OCI-LY7 (cell line): Measurements from ENCODE around the gene CASK. TPM values are rescaled to one million over a fixed set of nuclear protein-coding genes. Genes with fewer than 3 reads are reported as not detected.

ENCODE experiments used
- BruUV-seq: library from RNA; stranded (reverse); fragments of 400-500 nt; replicated peaks from 2 replicates; lab custom pipeline; 2021; lab: Mats Ljungman, UMichigan
- CTCF ChIA-PET: fragments of 300-600 bp; sonication (Branson Sonifier 250); formaldehyde crosslinking; loops from one replicate; lab custom pipeline; 2022; ENCODE audit warnings: antibody characterized with exemption; ENCODE audit not compliant: unreplicated experiment; lab: Charles Lee
- POLR2A ChIA-PET: fragments of 300-600 bp; sonication (Branson Sonifier 250); formaldehyde crosslinking; loops from one replicate; lab custom pipeline; 2022; ENCODE audit warnings: antibody characterized with exemption; lab: Charles Lee
- DNase-seq: peaks from one replicate; pipeline ENCODE4 v3.0.0-alpha.2; 2015; ENCODE audit warnings: low spot score
- H2AFZ ChIP-seq: fragments of 200-600 bp; sonication (generic), shearing (Covaris generic); 2 replicates; pipeline ENCODE4 v1.6.1; 2014; ENCODE audit warnings: mild to moderate bottlenecking, antibody characterized with exemption, low read length, moderate library complexity
- H3K27ac ChIP-seq: fragments of 200-600 bp; sonication (generic); 2 replicates; pipeline ENCODE4 v1.5.1; 2014; ENCODE audit warnings: mixed run types, low read depth, mild to moderate bottlenecking, moderate library complexity, low read length, inconsistent platforms; ENCODE audit not compliant: poor library complexity, severe bottlenecking
- H3K36me3 ChIP-seq: fragments of 200-600 bp; sonication (generic); 2 replicates; pipeline ENCODE4 v1.6.1; 2014; ENCODE audit warnings: mild to moderate bottlenecking, antibody characterized with exemption, low read length, moderate library complexity, mixed read lengths; ENCODE audit not compliant: insufficient read depth
- H3K4me1 ChIP-seq: fragments of 200-600 bp; sonication (generic); 2 replicates; pipeline ENCODE4 v1.5.1; 2014; ENCODE audit warnings: mild to moderate bottlenecking, low read length; ENCODE audit not compliant: insufficient read depth, poor library complexity, severe bottlenecking
- H3K4me2 ChIP-seq: fragments of 200-600 bp; sonication (generic); 2 replicates; pipeline ENCODE4 v1.6.1; 2014; ENCODE audit warnings: mild to moderate bottlenecking, low read length
- H3K4me3 ChIP-seq: fragments of 200-600 bp; sonication (generic); 2 replicates; pipeline ENCODE4 v1.5.1; 2014; ENCODE audit warnings: mild to moderate bottlenecking, low read depth, low read length; ENCODE audit not compliant: poor library complexity, severe bottlenecking
- H3K79me2 ChIP-seq: fragments of 200-600 bp; sonication (generic); 2 replicates; pipeline ENCODE4 v1.6.1; 2016; ENCODE audit warnings: low read depth, mild to moderate bottlenecking, low read length, moderate library complexity, mixed read lengths; ENCODE audit not compliant: insufficient read depth
- H3K9me2 ChIP-seq: fragments of 200-600 bp; sonication (generic); 2 replicates; pipeline ENCODE4 v1.6.1; 2016; ENCODE audit warnings: mild to moderate bottlenecking, low read length, mixed read lengths; ENCODE audit not compliant: insufficient read depth
- H3K9me3 ChIP-seq: fragments of 200-600 bp; sonication (generic); 2 replicates; pipeline ENCODE4 v1.6.1; 2014; ENCODE audit warnings: mild to moderate bottlenecking, mixed run types, low read length, mixed read lengths
- H4K20me1 ChIP-seq: fragments of 200-600 bp; sonication (generic); 2 replicates; pipeline ENCODE4 v1.6.1; 2014; ENCODE audit warnings: mild to moderate bottlenecking, antibody characterized with exemption, low read length, moderate library complexity, mixed read lengths; ENCODE audit not compliant: insufficient read depth
- EZH2phosphoT487 ChIP-seq: fragments of 200-600 bp; sonication (generic); IDR thresholded peaks from 2 replicates; pipeline ENCODE4 v1.6.1; 2018; ENCODE audit warnings: low read depth, borderline replicate concordance, mild to moderate bottlenecking, mixed run types, antibody characterized with exemption, low read length, moderate library complexity, mixed read lengths
- intact Hi-C: fragments of 100-400 bp; cut with micrococcal nuclease; formaldehyde crosslinking; loops from one replicate; pipeline ENCODE4 v1.10.0; 2022; ENCODE audit not compliant: unreplicated experiment
- total RNA-seq, 2 experiments: library from RNA; depleted of rRNA in 1 of 2; stranded (reverse); fragments of >200 nt in 1 of 2; shearing (Covaris generic) in 1 of 2; gene quantifications; 2 replicates each; pipeline ENCODE4 v1.2.3, GENCODE V29; 2014 to 2022
- TF ChIP-seq, protein P1 (sequence below): fragments of 200-600 bp; sonication (generic); conservative IDR thresholded peaks from 2 replicates; pipeline ENCODE4 v1.5.1; 2014; ENCODE audit warnings: mild to moderate bottlenecking, antibody characterized with exemption, low read length, moderate library complexity, mixed read lengths

Gene CASK
- total RNA-seq, 2 experiments from 2014 or later: 18.6 to 29.4 TPM

DNA sequence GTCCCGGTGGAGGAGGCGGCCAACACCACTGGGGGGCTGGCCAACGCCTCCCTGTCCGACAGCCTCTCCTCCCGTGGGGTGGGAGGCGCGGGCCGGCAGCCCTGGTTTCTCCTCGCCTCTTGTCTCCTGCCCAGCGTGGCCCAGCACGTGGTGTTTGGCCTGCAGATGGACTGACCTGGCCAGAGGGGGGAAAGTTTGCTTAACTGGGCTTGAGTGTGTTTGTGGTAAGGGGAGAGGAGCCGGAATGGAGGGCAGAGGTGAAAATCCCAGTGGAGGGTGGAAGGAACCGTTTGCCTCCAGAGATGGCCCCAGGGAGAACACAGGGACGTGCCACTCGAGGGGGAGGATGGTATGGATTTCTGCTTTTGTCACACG, 448.6 kb downstream of the CASK start:
- Histone ChIP-seq H3K9me3 (no peaks in the 10 kb centered on the region), H3K4me1 (no peaks in the 10 kb centered on the region), H2AFZ (no peak overlapping the region), H3K4me2 (no peak overlapping the region), H4K20me1 (no peaks in the 10 kb centered on the region), H3K9me2 (no peaks in the 10 kb centered on the region), H3K4me3 (no peak overlapping the region), H3K79me2 (no peaks in the 10 kb centered on the region), H3K27ac (no peak overlapping the region), H3K36me3 (no peaks in the 10 kb centered on the region)
- intact Hi-C loops: no loop called here
- POLR2A ChIA-PET: no interaction called here
- CTCF ChIA-PET: no interaction called here
- BruUV-seq: no TSS peak
- DNase-seq: no peak
- no peak for TF ChIP-seq EZH2phosphoT487

DNA sequence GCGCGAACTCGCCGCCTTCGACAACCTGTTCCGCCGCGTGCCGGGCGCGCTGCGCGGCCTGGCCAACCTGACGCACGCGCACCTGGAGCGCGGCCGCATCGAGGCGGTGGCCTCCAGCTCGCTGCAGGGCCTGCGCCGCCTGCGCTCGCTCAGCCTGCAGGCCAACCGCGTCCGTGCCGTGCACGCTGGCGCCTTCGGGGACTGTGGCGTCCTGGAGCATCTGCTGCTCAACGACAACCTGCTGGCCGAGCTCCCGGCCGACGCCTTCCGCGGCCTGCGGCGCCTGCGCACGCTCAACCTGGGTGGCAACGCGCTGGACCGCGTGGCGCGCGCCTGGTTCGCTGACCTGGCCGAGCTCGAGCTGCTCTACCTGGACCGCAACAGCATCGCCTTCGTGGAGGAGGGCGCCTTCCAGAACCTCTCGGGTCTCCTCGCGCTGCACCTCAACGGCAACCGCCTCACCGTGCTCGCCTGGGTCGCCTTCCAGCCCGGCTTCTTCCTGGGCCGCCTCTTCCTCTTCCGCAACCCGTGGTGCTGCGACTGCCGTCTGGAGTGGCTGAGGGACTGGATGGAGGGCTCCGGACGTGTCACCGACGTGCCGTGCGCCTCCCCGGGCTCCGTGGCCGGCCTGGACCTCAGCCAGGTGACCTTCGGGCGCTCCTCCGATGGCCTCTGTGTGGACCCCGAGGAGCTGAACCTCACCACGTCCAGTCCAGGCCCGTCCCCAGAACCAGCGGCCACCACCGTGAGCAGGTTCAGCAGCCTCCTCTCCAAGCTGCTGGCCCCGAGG, 449.2 kb downstream of the CASK start:
- Histone ChIP-seq H3K4me3 (no peak overlapping the region), H3K9me2 (no peaks in the 10 kb centered on the region), H3K27ac (no peak overlapping the region), H3K79me2 (no peaks in the 10 kb centered on the region), H3K9me3 (no peaks in the 10 kb centered on the region), H2AFZ (no peak overlapping the region), H4K20me1 (no peaks in the 10 kb centered on the region), H3K36me3 (no peaks in the 10 kb centered on the region), H3K4me1 (no peaks in the 10 kb centered on the region), H3K4me2 (no peak overlapping the region)
- no peak for TF ChIP-seq EZH2phosphoT487
- TF ChIP-seq, protein P1, sequence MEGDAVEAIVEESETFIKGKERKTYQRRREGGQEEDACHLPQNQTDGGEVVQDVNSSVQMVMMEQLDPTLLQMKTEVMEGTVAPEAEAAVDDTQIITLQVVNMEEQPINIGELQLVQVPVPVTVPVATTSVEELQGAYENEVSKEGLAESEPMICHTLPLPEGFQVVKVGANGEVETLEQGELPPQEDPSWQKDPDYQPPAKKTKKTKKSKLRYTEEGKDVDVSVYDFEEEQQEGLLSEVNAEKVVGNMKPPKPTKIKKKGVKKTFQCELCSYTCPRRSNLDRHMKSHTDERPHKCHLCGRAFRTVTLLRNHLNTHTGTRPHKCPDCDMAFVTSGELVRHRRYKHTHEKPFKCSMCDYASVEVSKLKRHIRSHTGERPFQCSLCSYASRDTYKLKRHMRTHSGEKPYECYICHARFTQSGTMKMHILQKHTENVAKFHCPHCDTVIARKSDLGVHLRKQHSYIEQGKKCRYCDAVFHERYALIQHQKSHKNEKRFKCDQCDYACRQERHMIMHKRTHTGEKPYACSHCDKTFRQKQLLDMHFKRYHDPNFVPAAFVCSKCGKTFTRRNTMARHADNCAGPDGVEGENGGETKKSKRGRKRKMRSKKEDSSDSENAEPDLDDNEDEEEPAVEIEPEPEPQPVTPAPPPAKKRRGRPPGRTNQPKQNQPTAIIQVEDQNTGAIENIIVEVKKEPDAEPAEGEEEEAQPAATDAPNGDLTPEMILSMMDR: no peak
- ChIA-PET CTCF (no interaction called here), POLR2A (no interaction called here)
- no TSS peak for BruUV-seq
- no peak for DNase-seq
- intact Hi-C loops: no loop called here

DNA sequence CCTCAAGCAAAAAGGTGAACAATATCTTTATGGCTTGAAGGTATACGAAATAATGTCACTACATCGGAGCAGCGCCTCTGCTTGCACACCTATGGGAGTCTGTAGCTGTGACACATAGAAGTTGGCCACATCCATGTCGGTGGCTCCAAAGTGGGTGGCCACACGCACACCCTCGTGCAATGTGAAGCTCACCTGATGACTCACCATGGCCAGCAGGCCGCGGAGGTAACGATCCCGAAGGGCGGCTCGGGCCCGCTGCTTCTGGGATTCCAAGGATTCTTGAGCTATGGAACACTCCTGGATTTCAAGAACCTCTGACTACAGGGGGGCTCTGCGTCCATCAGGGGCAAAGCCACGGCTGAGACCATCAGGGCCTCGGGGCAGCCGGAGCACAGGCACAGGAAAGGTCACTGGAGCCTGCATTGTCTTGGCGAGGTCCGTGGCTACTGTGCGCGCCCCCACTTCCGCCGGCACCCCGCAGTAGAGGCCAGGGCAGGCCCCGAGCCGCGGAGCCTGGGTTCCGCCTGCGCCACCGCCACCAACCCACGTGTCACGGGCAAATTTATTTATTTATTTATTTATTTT, 451.0 kb downstream of the CASK start:
- Histone ChIP-seq H3K4me3 (no peak overlapping the region), H4K20me1 (no peaks in the 10 kb centered on the region), H3K27ac (no peak overlapping the region), H3K9me2 (no peaks in the 10 kb centered on the region), H3K9me3 (no peaks in the 10 kb centered on the region), H3K79me2 (no peaks in the 10 kb centered on the region), H2AFZ (no peak overlapping the region), H3K4me1 (no peaks in the 10 kb centered on the region), H3K36me3 (no peaks in the 10 kb centered on the region), H3K4me2 (no peak overlapping the region)
- DNase-seq: no peak
- ChIA-PET CTCF (no interaction called here), POLR2A (no interaction called here)
- intact Hi-C loops: no loop called here
- TF ChIP-seq EZH2phosphoT487: no peak
- TF ChIP-seq, protein P1: no peak
- BruUV-seq: no TSS peak
